Heart left ventricle (tissue), 13 donors: ENCODE measurements around the gene ZC3H12C.

Experiments
- POLR2A ChIP-seq, 2 donors: fragments of 450-650 bp; IDR thresholded peaks; one replicate each; pipeline ENCODE4 v1.6.1; 2017; ENCODE audit warnings: antibody characterized with exemption in 2 of 2, mild to moderate bottlenecking in 2 of 2, moderate library complexity in 2 of 2
- TF ChIP-seq, protein P1 (sequence below), 12 donors: fragments of 200-600 bp; sonication (generic) in 4 of 12; IDR thresholded peaks; one replicate each; pipeline versions ENCODE4 v1.5.0 to v1.8.0; 2018 to 2022; ENCODE audit warnings: antibody characterized with exemption in 12 of 12, mild to moderate bottlenecking in 5 of 12
- donor health status: ischemic (EF 13 %, LVEDD 7.1; RV severe dilation, severe dysfunction).
- donor health status: DM: no; HTN: yes; CAD: no.
- donor health status: DM: no; HTN: no; CAD: no.
- donor health status: ischemic (EF 25% LVEDD 6.9; RV normal size, moderate dysfunction).
- donor health status: ischemic (EF 25% LVEDD 5.7; RV mildly dilated, moderate dysfunction).
- donor health status: ischemic (EF 35%, LVEDD 5.7; RV mildly dilated, moderate dysfunction).
- donor health status: nonischemic (EF 11% LVEDD 7.7; RV severe dilation, severe dysfunction).
- donor health status: DM: yes; HTN: yes; CAD: no.
- donor health status: PGD.
- donor health status: ischemic (EF 29% LVEDD 5.4; RV normal size, mild dysfunction).
- donor health status: nonischemic (EF 23%, LVEDD 6.1; RV moderate dilation, normal function).

DNA sequence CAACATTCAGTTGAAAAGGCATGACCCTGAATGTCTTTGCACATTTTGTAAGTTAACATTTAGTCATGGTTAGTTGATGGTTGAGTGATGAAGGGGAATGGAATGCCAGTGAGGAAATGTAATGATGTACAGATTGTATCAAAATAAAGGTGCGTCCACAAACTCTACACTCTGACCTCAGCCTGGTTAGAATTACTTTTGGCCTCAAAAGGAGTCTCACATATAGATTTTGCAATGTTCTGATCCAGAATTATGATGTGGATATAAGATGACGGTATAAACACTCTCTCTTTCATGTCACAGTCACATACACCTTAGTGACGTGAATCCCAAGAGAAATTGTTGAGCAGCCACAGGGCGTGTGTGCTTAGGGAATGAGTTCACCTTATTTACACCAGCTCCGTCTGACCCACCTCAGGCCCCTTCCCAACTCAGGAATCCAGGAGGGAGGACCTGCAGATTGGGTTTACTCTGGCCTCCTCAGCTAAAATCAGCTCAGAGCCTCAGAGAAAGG, 103.1 kb downstream of the ZC3H12C start:
- TF ChIP-seq, protein P1, sequence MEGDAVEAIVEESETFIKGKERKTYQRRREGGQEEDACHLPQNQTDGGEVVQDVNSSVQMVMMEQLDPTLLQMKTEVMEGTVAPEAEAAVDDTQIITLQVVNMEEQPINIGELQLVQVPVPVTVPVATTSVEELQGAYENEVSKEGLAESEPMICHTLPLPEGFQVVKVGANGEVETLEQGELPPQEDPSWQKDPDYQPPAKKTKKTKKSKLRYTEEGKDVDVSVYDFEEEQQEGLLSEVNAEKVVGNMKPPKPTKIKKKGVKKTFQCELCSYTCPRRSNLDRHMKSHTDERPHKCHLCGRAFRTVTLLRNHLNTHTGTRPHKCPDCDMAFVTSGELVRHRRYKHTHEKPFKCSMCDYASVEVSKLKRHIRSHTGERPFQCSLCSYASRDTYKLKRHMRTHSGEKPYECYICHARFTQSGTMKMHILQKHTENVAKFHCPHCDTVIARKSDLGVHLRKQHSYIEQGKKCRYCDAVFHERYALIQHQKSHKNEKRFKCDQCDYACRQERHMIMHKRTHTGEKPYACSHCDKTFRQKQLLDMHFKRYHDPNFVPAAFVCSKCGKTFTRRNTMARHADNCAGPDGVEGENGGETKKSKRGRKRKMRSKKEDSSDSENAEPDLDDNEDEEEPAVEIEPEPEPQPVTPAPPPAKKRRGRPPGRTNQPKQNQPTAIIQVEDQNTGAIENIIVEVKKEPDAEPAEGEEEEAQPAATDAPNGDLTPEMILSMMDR (IDR thresholded peaks at IDR 0.05), result no peak
- TF ChIP-seq POLR2A (IDR thresholded peaks at IDR 0.05), result no peak
